Measurements from ENCODE around the gene HHIPL1. TPM values are rescaled to one million over a fixed set of nuclear protein-coding genes. Genes with fewer than 3 reads are reported as not detected.

The HHIPL1 gene
- total RNA-seq, 1 experiment from 2014 or later, result 2.6 TPM

DNA sequence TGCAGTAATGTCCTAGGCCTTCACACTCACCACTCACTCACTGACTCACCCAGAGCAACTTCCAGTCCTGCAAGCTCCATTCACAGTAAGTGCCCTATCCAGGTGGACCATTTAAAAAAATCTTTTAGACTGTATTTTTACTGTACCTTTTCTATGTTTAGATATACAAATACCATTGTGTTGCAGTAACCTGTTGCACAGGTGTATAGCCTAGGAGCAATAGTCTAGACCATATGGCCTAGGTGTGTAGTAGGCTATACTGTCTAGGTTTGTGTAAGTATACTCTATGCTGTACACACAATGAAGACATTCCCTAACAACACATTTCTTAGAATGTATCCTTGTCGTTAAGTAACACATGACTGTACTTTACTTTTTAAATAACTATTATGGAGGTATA lies 56.3 kb downstream of the HHIPL1 start:
- no peaks in the 10 kb centered on the region for H3K23me2 ChIP-seq (ENCODE audit: insufficient read length, low read depth, low read length, poor library complexity, severe bottlenecking)
- no peaks in the 10 kb centered on the region for H3K27me3 ChIP-seq (ENCODE audit: insufficient read depth, low read length)
- no peak overlapping the region for H2BK120ac ChIP-seq (ENCODE audit: low read depth, low read length, poor library complexity, severe bottlenecking)
- Mint-ChIP-seq H3K27ac (no peak overlapping the region), H3K4me3 (no peak overlapping the region), H3K36me3 (ENCODE audit: insufficient read depth in 1 of 3, low read depth in 3 of 3) (peaks cover 14 to 24% (median 18%) of the 10 kb centered on the region in 3 experiments), H3K9me3 (peaks cover 23 to 26% of the 10 kb centered on the region in 2 experiments), H3K27me3 (ENCODE audit: low read depth) (peaks cover 12% of the 10 kb centered on the region), H3K4me1 (no peaks in the 10 kb centered on the region)
- no peak for DNase-seq
- H3K14ac ChIP-seq (ENCODE audit: insufficient read depth, low read length), result no peak overlapping the region
- H3K9me3 ChIP-seq (ENCODE audit: control insufficient read depth, low read depth, low read length), result peaks cover 11% of the 10 kb centered on the region
- TF ChIP-seq, protein P1, sequence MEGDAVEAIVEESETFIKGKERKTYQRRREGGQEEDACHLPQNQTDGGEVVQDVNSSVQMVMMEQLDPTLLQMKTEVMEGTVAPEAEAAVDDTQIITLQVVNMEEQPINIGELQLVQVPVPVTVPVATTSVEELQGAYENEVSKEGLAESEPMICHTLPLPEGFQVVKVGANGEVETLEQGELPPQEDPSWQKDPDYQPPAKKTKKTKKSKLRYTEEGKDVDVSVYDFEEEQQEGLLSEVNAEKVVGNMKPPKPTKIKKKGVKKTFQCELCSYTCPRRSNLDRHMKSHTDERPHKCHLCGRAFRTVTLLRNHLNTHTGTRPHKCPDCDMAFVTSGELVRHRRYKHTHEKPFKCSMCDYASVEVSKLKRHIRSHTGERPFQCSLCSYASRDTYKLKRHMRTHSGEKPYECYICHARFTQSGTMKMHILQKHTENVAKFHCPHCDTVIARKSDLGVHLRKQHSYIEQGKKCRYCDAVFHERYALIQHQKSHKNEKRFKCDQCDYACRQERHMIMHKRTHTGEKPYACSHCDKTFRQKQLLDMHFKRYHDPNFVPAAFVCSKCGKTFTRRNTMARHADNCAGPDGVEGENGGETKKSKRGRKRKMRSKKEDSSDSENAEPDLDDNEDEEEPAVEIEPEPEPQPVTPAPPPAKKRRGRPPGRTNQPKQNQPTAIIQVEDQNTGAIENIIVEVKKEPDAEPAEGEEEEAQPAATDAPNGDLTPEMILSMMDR (conservative IDR thresholded peaks at IDR 0.05), result no peak
- no peak overlapping the region for H3K4ac ChIP-seq (ENCODE audit: low read depth, low read length)
- H4K91ac ChIP-seq (ENCODE audit: insufficient read length, low read depth, low read length), result no peak overlapping the region
- H3K4me2 ChIP-seq (ENCODE audit: insufficient read depth, insufficient read length, low read length), result no peak overlapping the region
- H2BK15ac ChIP-seq (ENCODE audit: low read depth, low read length), result no peak overlapping the region
- H3K79me1 ChIP-seq (ENCODE audit: insufficient read depth, low read depth, low read length, poor library complexity, severe bottlenecking), result no peaks in the 10 kb centered on the region
- no peak overlapping the region for H2BK20ac ChIP-seq (ENCODE audit: low read depth, low read length, poor library complexity, severe bottlenecking)
- H3K27ac ChIP-seq (ENCODE audit: insufficient read length, low read depth, low read length), result no peak overlapping the region
- no peak overlapping the region for H4K8ac ChIP-seq (replicated peaks; ENCODE audit: insufficient read length, low read depth, low read length)
- no peak overlapping the region for H3K9ac ChIP-seq (ENCODE audit: extremely low read depth, insufficient read length, low read length)
- no peak overlapping the region for H3T11ph ChIP-seq (ENCODE audit: low read length)
- H2BK12ac ChIP-seq (ENCODE audit: insufficient read length, low read depth, low read length), result no peak overlapping the region
- H4K5ac ChIP-seq (ENCODE audit: insufficient read length, low read depth, low read length), result no peak overlapping the region
- H2AK5ac ChIP-seq (ENCODE audit: insufficient read length, low read length), result no peak overlapping the region
- H2BK5ac ChIP-seq (ENCODE audit: insufficient read length, low read length), result no peak overlapping the region
- H3K56ac ChIP-seq (ENCODE audit: insufficient read length, low read depth, low read length), result no peak overlapping the region
- no peak overlapping the region for H2AFZ ChIP-seq (ENCODE audit: low read length)
- H3K18ac ChIP-seq (ENCODE audit: insufficient read length, low read depth, low read length), result no peak overlapping the region
- no peaks in the 10 kb centered on the region for H3K79me2 ChIP-seq (ENCODE audit: insufficient read depth, low read length)
- H4K20me1 ChIP-seq (ENCODE audit: control insufficient read depth, insufficient read depth, insufficient read length), result no peaks in the 10 kb centered on the region
- H3K4me1 ChIP-seq (ENCODE audit: insufficient read depth, low read length), result no peaks in the 10 kb centered on the region
- WGBS (ENCODE audit: extremely low coverage, insufficient read length, low lambda C conversion rate), result no CpG with 5 or more reads among the region's 1 CpG
- H3K23ac ChIP-seq (ENCODE audit: insufficient read length, low read depth, low read length), result no peak overlapping the region

Data from H9 (cell line).